Activated T-cell treated with anti-CD3 and anti-CD28 coated beads for 24 hours (primary cell): ENCODE measurements around the gene REEP5.
"Not testable (repeated sequence)": the region's sequence is repeated elsewhere in the genome, so short reads cannot be mapped to it uniquely, and the experiment has no call there.

ENCODE experiments used
- DNase-seq: peaks from one replicate; pipeline ENCODE4 v3.0.0-alpha.2; 2020; ENCODE audit warnings: low read depth

The REEP5 gene

GRCh38 chr5:112885001-112885400 is 37.0 kb downstream of the REEP5 start:
- no peak for DNase-seq

GRCh38 chr5:112883192-112883591 is 38.8 kb downstream of the REEP5 start:
- no peak for DNase-seq

GRCh38 chr5:112880219-112880964 is 41.6 kb downstream of the REEP5 start:
- DNase-seq = no peak

GRCh38 chr5:112878760-112879159 is 43.3 kb downstream of the REEP5 start:
- peak; percentile 40 for DNase-seq

- DNase-seq = no peak
Measured at GRCh38 chr5:112878101-112878500, 43.9 kb downstream of the REEP5 start.

GRCh38 chr5:112876362-112876761 is 45.7 kb downstream of the REEP5 start:
- DNase-seq = no peak

GRCh38 chr5:112870966-112871365 is 51.1 kb downstream of the REEP5 start:
- DNase-seq = no peak

GRCh38 chr5:112869948-112870347 is 52.1 kb downstream of the REEP5 start:
- DNase-seq = no peak

GRCh38 chr5:112867411-112867810 is 54.6 kb downstream of the REEP5 start:
- no peak for DNase-seq

GRCh38 chr5:112866739-112867138 is 55.3 kb downstream of the REEP5 start:
- DNase-seq = no peak

- no peak for DNase-seq
Measured at GRCh38 chr5:112865128-112865527, 56.9 kb downstream of the REEP5 start.

GRCh38 chr5:112863549-112863948 is 58.5 kb downstream of the REEP5 start:
- no peak for DNase-seq

GRCh38 chr5:112862085-112862484 is 59.9 kb downstream of the REEP5 start:
- DNase-seq = no peak

- no peak for DNase-seq
Measured at GRCh38 chr5:112861638-112861985, 60.4 kb downstream of the REEP5 start.

GRCh38 chr5:112860929-112861637 is 60.9 kb downstream of the REEP5 start, which contains the start of gene SRP19:
TSS of gene SRP19 (plus strand) at chr5:112861287. CDS start at chr5:112861377, 90 bp downstream.
- DNase-seq = peak; percentile 86

- not testable (repeated sequence) for DNase-seq
Measured at GRCh38 chr5:112860571-112860928, 61.5 kb downstream of the REEP5 start.

- DNase-seq = no peak
Measured at GRCh38 chr5:112857866-112858265, 64.2 kb downstream of the REEP5 start.

GRCh38 chr5:112854651-112855050 is 67.4 kb downstream of the REEP5 start:
- no peak for DNase-seq

GRCh38 chr5:112849912-112850311 is 72.1 kb downstream of the REEP5 start:
- DNase-seq = no peak

GRCh38 chr5:112848116-112848811 is 73.8 kb downstream of the REEP5 start:
- no peak for DNase-seq

- no peak for DNase-seq
Measured at GRCh38 chr5:112847306-112847705, 74.7 kb downstream of the REEP5 start.

GRCh38 chr5:112846556-112846955 is 75.5 kb downstream of the REEP5 start:
- DNase-seq = no peak

GRCh38 chr5:112844489-112844888 is 77.5 kb downstream of the REEP5 start:
- DNase-seq = no peak
